DND-41 (cell line): ENCODE measurements around the gene SMIM36.

Experiments used
- ATAC-seq: fragments of 200-7000 bp; cut with Tn5 transposase; 3 replicates; pipeline ENCODE4 v1.9.1; 2021; ENCODE audit warnings: low read depth; ENCODE audit not compliant: insufficient read depth
- DNase-seq: peaks from one replicate; pipeline ENCODE4 v3.0.0-alpha.2; 2020
- H2AFZ ChIP-seq: 2 replicates; pipeline ENCODE4 v1.6.0; 2012; ENCODE audit warnings: low read depth, low read length
- H3K27ac ChIP-seq: 2 replicates; pipeline ENCODE4 v1.5.1; 2012; ENCODE audit warnings: low read length, inconsistent platforms
- H3K27me3 ChIP-seq: fragments of 200-600 bp; sonication (generic); 2 replicates; pipeline ENCODE4 v1.6.0; 2012; ENCODE audit warnings: low read length, mild to moderate bottlenecking, inconsistent platforms; ENCODE audit not compliant: insufficient read depth, poor library complexity
- H3K36me3 ChIP-seq: 2 replicates; pipeline ENCODE4 v1.5.1; 2012; ENCODE audit warnings: low read length, inconsistent platforms; ENCODE audit not compliant: insufficient read depth
- H3K4me1 ChIP-seq: 2 replicates; pipeline ENCODE4 v1.5.1; 2012; ENCODE audit warnings: mild to moderate bottlenecking, low read length; ENCODE audit not compliant: insufficient read depth
- H3K4me2 ChIP-seq: 2 replicates; pipeline ENCODE4 v1.6.0; 2012; ENCODE audit warnings: mild to moderate bottlenecking, moderate library complexity, low read length, inconsistent platforms; ENCODE audit not compliant: insufficient read depth
- H3K4me3 ChIP-seq, 2 experiments: fragments of 200-600 bp in 1 of 2; shearing (Covaris generic) in 1 of 2; 2 replicates each; pipeline ENCODE4 v1.5.1; 2012 to 2016; ENCODE audit warnings: inconsistent platforms in 2 of 2, low read length in 2 of 2, mild to moderate bottlenecking in 2 of 2, low read depth in 1 of 2, moderate library complexity in 1 of 2
- H3K79me2 ChIP-seq: 2 replicates; pipeline ENCODE4 v1.6.0; 2012; ENCODE audit warnings: low read length, inconsistent platforms; ENCODE audit not compliant: insufficient read depth
- H3K9ac ChIP-seq: 2 replicates; pipeline ENCODE4 v1.6.0; 2012; ENCODE audit warnings: low read depth, mild to moderate bottlenecking, inconsistent platforms, low read length, moderate library complexity
- H3K9me3 ChIP-seq: 2 replicates; pipeline ENCODE4 v1.5.1; 2012; ENCODE audit warnings: low read length, moderate library complexity, mild to moderate bottlenecking, inconsistent platforms; ENCODE audit not compliant: insufficient read depth, severe bottlenecking
- H4K20me1 ChIP-seq: 2 replicates; pipeline ENCODE4 v1.6.0; 2012; ENCODE audit warnings: low read length; ENCODE audit not compliant: insufficient read depth
- EZH2 ChIP-seq: IDR thresholded peaks from 3 replicates; pipeline ENCODE4 v1.6.1; 2012; ENCODE audit warnings: borderline replicate concordance, low read depth, mild to moderate bottlenecking, moderate library complexity, low read length, inconsistent platforms; ENCODE audit not compliant: severe bottlenecking
- TF ChIP-seq, protein P1 (sequence below): IDR thresholded peaks from 2 replicates; pipeline ENCODE4 v1.5.1; 2012; ENCODE audit warnings: borderline replicate concordance, low read length, moderate library complexity, mild to moderate bottlenecking; ENCODE audit not compliant: poor library complexity, severe bottlenecking; ENCODE audit errors: extremely low read depth

SMIM36 gene

DNA sequence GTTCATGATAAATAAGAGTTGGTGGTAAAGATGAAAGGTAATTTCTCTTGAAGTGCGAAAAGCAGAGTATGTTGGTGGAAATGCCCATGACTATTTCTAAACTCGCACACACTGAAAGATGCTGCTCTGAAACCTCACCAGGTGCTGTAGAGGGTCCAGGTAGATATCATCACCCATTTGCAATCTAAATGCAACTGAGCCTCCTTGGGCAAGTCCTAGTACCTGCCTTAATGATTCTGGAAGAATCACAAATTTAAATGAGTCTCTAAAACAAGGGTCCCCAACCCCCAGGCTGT, 83.7 kb downstream of the SMIM36 start:
- no peaks in the 10 kb centered on the region for H3K79me2 ChIP-seq
- H3K4me1 ChIP-seq, result peaks cover 3% of the 10 kb centered on the region; the same call in 1 of the 2 replicates
- ATAC-seq, result no peak
- H3K36me3 ChIP-seq, result no peaks in the 10 kb centered on the region
- no peak overlapping the region for H2AFZ ChIP-seq
- H3K9me3 ChIP-seq, result no peaks in the 10 kb centered on the region
- H3K27me3 ChIP-seq, result peaks cover 22% of the 10 kb centered on the region
- no peaks in the 10 kb centered on the region for H4K20me1 ChIP-seq
- no peak for DNase-seq
- H3K27ac ChIP-seq, result no peak overlapping the region
- no peak overlapping the region for H3K4me3 ChIP-seq
- no peak overlapping the region for H3K4me2 ChIP-seq
- H3K9ac ChIP-seq, result no peak overlapping the region
- no peak for TF ChIP-seq EZH2
- TF ChIP-seq, protein P1, sequence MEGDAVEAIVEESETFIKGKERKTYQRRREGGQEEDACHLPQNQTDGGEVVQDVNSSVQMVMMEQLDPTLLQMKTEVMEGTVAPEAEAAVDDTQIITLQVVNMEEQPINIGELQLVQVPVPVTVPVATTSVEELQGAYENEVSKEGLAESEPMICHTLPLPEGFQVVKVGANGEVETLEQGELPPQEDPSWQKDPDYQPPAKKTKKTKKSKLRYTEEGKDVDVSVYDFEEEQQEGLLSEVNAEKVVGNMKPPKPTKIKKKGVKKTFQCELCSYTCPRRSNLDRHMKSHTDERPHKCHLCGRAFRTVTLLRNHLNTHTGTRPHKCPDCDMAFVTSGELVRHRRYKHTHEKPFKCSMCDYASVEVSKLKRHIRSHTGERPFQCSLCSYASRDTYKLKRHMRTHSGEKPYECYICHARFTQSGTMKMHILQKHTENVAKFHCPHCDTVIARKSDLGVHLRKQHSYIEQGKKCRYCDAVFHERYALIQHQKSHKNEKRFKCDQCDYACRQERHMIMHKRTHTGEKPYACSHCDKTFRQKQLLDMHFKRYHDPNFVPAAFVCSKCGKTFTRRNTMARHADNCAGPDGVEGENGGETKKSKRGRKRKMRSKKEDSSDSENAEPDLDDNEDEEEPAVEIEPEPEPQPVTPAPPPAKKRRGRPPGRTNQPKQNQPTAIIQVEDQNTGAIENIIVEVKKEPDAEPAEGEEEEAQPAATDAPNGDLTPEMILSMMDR, result no peak

DNA sequence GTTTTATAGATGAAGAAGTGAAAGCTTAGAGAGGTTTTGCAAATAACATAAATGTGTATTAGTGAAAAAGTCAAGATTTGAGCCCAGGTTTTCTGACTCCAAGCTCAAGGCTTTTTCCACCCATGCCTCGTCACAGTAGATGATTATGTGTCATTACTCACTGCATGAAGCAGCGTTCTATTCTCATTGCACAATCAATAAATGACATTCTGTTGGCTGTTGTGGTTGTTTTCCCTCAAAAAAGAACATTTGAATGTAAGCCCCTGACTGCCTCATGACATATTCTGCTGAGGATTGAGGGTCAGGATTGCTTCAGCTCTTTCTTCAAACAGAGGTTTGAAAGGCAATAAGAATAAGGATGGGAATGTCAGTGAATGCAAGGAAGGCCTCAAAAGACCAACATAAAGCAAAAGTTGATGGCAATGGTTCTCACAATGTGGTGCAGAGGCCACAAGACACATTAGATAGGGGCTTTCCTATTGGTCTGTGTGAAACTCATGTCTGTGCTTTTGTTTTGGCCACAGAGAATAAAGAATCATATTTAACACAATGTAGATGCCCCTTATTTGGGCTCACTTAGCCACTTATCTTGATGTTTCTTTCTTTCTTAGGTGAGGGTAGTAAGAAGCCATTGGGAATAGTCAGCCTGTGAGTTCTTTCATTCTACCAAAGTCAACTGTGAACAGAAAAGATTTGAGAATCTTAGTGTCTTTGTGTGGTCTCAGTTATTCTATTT, 84.2 kb downstream of the SMIM36 start:
- no peak for DNase-seq
- TF ChIP-seq, protein P1, result no peak
- no peak for TF ChIP-seq EZH2
- no peak overlapping the region for H3K27ac ChIP-seq
- no peak for ATAC-seq
- H3K4me2 ChIP-seq, result no peak overlapping the region
- peaks cover 8% of the 10 kb centered on the region for H3K4me1 ChIP-seq
- H4K20me1 ChIP-seq, result no peaks in the 10 kb centered on the region
- no peak overlapping the region for H2AFZ ChIP-seq
- peaks cover 22% of the 10 kb centered on the region for H3K27me3 ChIP-seq
- no peak overlapping the region for H3K4me3 ChIP-seq
- no peaks in the 10 kb centered on the region for H3K79me2 ChIP-seq
- no peaks in the 10 kb centered on the region for H3K36me3 ChIP-seq
- no peaks in the 10 kb centered on the region for H3K9me3 ChIP-seq
- H3K9ac ChIP-seq, result no peak overlapping the region

DNA sequence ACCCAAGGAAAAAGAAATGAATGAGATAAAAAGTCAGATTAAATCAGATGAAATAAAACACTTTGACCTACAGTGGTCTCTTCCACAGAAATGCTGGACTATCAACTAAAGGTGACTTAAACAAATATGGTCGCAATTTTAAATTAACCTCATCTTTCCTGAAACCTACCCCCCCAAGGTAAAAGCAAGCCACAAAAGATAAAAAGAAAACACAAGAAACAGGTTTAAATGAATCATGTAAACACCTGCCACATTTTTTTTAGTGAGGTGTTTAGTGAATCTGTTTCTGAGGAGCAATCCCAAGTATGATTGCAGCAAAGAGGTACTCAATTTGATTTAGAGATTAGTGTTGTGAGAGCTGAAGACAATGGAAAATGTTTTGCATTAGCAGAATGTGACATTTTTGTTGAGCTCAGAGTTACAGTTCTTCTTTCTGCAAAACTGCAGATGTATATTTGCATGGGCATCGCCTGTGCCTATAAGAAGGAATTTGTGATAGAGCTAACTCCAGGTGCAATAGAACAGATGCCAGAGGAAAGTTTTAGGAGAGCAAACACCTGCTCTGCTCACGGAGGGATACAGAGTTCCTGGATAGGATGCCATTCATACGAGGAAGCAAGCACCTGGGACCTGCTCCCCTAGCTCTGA, 86.2 kb downstream of the SMIM36 start:
- Histone ChIP-seq H3K4me1 (peaks cover 14% of the 10 kb centered on the region), H3K27ac (no peak overlapping the region), H3K9me3 (no peaks in the 10 kb centered on the region), H3K4me3 (no peak overlapping the region), H3K9ac (no peak overlapping the region), H3K4me2 (no peak overlapping the region), H3K79me2 (peaks cover 17% of the 10 kb centered on the region), H3K27me3 (peaks cover 22% of the 10 kb centered on the region), H2AFZ (no peak overlapping the region), H3K36me3 (peaks cover 5% of the 10 kb centered on the region; the same call in 1 of the 2 replicates), H4K20me1 (no peaks in the 10 kb centered on the region)
- TF ChIP-seq, protein P1, result no peak
- TF ChIP-seq EZH2, result no peak
- no peak for DNase-seq
- no peak for ATAC-seq
